Neural cell (in vitro differentiated cells): ENCODE measurements around the gene HDAC7. TPM values are rescaled to one million over a fixed set of nuclear protein-coding genes. Genes with fewer than 3 reads are reported as not detected.

Experiments used
- H2AFZ ChIP-seq: fragments of 200-600, 300-800 bp; sonication (generic), shearing (Covaris generic); 2 replicates; pipeline ENCODE4 v1.6.0; 2014; ENCODE audit warnings: low read depth, mild to moderate bottlenecking, antibody characterized with exemption, low read length, moderate library complexity
- H3F3A ChIP-seq: fragments of 200-600 bp; shearing (Covaris generic); 2 replicates; pipeline ENCODE4 v1.6.1; 2016; ENCODE audit warnings: mild to moderate bottlenecking, moderate library complexity, mixed read lengths, antibody characterized with exemption, low read length; ENCODE audit not compliant: insufficient read depth, poor library complexity, severe bottlenecking
- H3K27ac ChIP-seq: fragments of 200-600, 300-800 bp; sonication (generic), shearing (Covaris generic); 2 replicates; pipeline ENCODE4 v1.5.1; 2014; ENCODE audit warnings: mild to moderate bottlenecking, low read length, moderate library complexity
- H3K27me3 ChIP-seq: fragments of 300-800, 200-600 bp; sonication (generic), shearing (Covaris generic); 2 replicates; pipeline ENCODE4 v1.6.0; 2014; ENCODE audit warnings: mild to moderate bottlenecking, low read depth, low read length, moderate library complexity; ENCODE audit not compliant: insufficient read depth
- H3K36me3 ChIP-seq: fragments of 300-800, 200-600 bp; sonication (generic), shearing (Covaris generic); 2 replicates; pipeline ENCODE4 v1.5.1; 2014; ENCODE audit warnings: mild to moderate bottlenecking, antibody characterized with exemption, low read length, moderate library complexity; ENCODE audit not compliant: insufficient read depth
- H3K4me2 ChIP-seq: fragments of 300-800, 200-600 bp; sonication (generic), shearing (Covaris generic); 2 replicates; pipeline ENCODE4 v1.6.0; 2014; ENCODE audit warnings: mild to moderate bottlenecking, low read length
- H3K4me3 ChIP-seq: fragments of 300-800, 200-600 bp; sonication (generic), shearing (Covaris generic); 2 replicates; pipeline ENCODE4 v1.5.1; 2014; ENCODE audit warnings: mild to moderate bottlenecking, low read length, moderate library complexity
- H3K79me2 ChIP-seq: fragments of 200-600 bp; shearing (Covaris generic); replicated peaks from 2 replicates; pipeline ENCODE4 v1.6.0; 2014; ENCODE audit warnings: mild to moderate bottlenecking, low read length, moderate library complexity; ENCODE audit not compliant: insufficient read depth
- H3K9ac ChIP-seq: fragments of 300-800, 200-600 bp; sonication (generic), shearing (Covaris generic); 2 replicates; pipeline ENCODE4 v1.6.1; 2016; ENCODE audit warnings: mild to moderate bottlenecking, low read length, mixed read lengths
- H3K9me2 ChIP-seq: fragments of 200-600 bp; shearing (Covaris generic); 2 replicates; pipeline ENCODE4 v1.6.1; 2016; ENCODE audit warnings: mild to moderate bottlenecking, low read length, mixed read lengths; ENCODE audit not compliant: insufficient read depth
- H3K9me3 ChIP-seq: fragments of 200-600, 300-800 bp; sonication (generic), shearing (Covaris generic); 2 replicates; pipeline ENCODE4 v1.6.1; 2016; ENCODE audit warnings: mild to moderate bottlenecking, mixed run types, low read length, moderate library complexity, mixed read lengths
- H4K20me1 ChIP-seq: fragments of 200-600 bp; shearing (Covaris generic); 2 replicates; pipeline ENCODE4 v1.6.1; 2016; ENCODE audit warnings: mild to moderate bottlenecking, mixed run types; ENCODE audit not compliant: insufficient read depth
- CTCF ChIP-seq: fragments of 450-650 bp; IDR thresholded peaks from 2 replicates; pipeline ENCODE4 v1.5.1; 2014; ENCODE audit warnings: antibody characterized with exemption, mild to moderate bottlenecking, moderate library complexity; ENCODE audit not compliant: poor library complexity, severe bottlenecking
- EP300 ChIP-seq: fragments of 450-650 bp; conservative IDR thresholded peaks from 2 replicates; pipeline ENCODE4 v1.6.1; 2014; ENCODE audit warnings: antibody characterized with exemption, mild to moderate bottlenecking, moderate library complexity; ENCODE audit not compliant: poor library complexity, severe bottlenecking
- EZH2 ChIP-seq: fragments of 200-600, 300-800 bp; shearing (Covaris generic), sonication (generic); IDR thresholded peaks from 2 replicates; pipeline ENCODE4 v1.6.1; 2014; ENCODE audit warnings: antibody characterized with exemption, low read length, borderline replicate concordance, mild to moderate bottlenecking; ENCODE audit not compliant: insufficient read depth, poor library complexity, severe bottlenecking
- MXI1 ChIP-seq: fragments of 450-650 bp; conservative IDR thresholded peaks from 2 replicates; pipeline ENCODE4 v1.6.1; 2014; ENCODE audit warnings: antibody characterized with exemption, mild to moderate bottlenecking; ENCODE audit not compliant: poor library complexity, severe bottlenecking
- POLR2AphosphoS5 ChIP-seq: IDR thresholded peaks from 2 replicates; pipeline ENCODE4 v1.6.1; 2012
- RAD21 ChIP-seq: fragments of 450-650 bp; conservative IDR thresholded peaks from 2 replicates; pipeline ENCODE4 v1.6.1; 2014; ENCODE audit warnings: antibody characterized with exemption, mild to moderate bottlenecking, moderate library complexity
- REST ChIP-seq: IDR thresholded peaks from 2 replicates; pipeline ENCODE4 v1.6.1; 2012; ENCODE audit warnings: borderline replicate concordance
- SMC3 ChIP-seq: fragments of 450-650 bp; conservative IDR thresholded peaks from 2 replicates; pipeline ENCODE4 v1.6.1; 2014; ENCODE audit warnings: antibody characterized with exemption, mild to moderate bottlenecking, moderate library complexity; ENCODE audit not compliant: poor library complexity
- TAF1 ChIP-seq: IDR thresholded peaks from 2 replicates; pipeline ENCODE4 v1.6.1; 2012; ENCODE audit warnings: low read depth
- polyA plus RNA-seq: library from polyadenylated mRNA; depleted of rRNA; stranded (reverse); fragments of >200 nt; gene quantifications from 2 replicates; pipeline ENCODE4 v1.2.3, GENCODE V29; 2014

Gene HDAC7
- polyA plus RNA-seq, 1 donor from 2014 or later, result 30.2 TPM

- TF ChIP-seq EZH2, result no peak
- TF ChIP-seq POLR2AphosphoS5, result no peak
- TF ChIP-seq TAF1, result no peak
- no peak for TF ChIP-seq RAD21
- TF ChIP-seq MXI1, result no peak
- TF ChIP-seq SMC3, result no peak
- TF ChIP-seq EP300, result no peak
- no peak for TF ChIP-seq CTCF
- no peak for TF ChIP-seq REST
- no peaks in the 10 kb centered on the region for H3K36me3 ChIP-seq
- no peak overlapping the region for H3K4me2 ChIP-seq
- H3K9me2 ChIP-seq, result no peaks in the 10 kb centered on the region
- H3K27ac ChIP-seq, result no peak overlapping the region
- H3K79me2 ChIP-seq, result no peaks in the 10 kb centered on the region
- H4K20me1 ChIP-seq, result no peaks in the 10 kb centered on the region
- H3K4me3 ChIP-seq, result no peak overlapping the region
- H3K9me3 ChIP-seq, result no peaks in the 10 kb centered on the region
- no peaks in the 10 kb centered on the region for H3K27me3 ChIP-seq
- no peaks in the 10 kb centered on the region for H3F3A ChIP-seq
- H2AFZ ChIP-seq, result no peak overlapping the region
- no peak overlapping the region for H3K9ac ChIP-seq
These were observed 81.6 kb downstream of the HDAC7 start for GRCh38 chr12:47737936-47738594.

- no peak overlapping the region for H3K27ac ChIP-seq
- no peaks in the 10 kb centered on the region for H4K20me1 ChIP-seq
- H3K9me2 ChIP-seq, result no peaks in the 10 kb centered on the region
- no peaks in the 10 kb centered on the region for H3F3A ChIP-seq
- H3K36me3 ChIP-seq, result no peaks in the 10 kb centered on the region
- H3K4me2 ChIP-seq, result no peak overlapping the region
- H3K4me3 ChIP-seq, result no peak overlapping the region
- no peaks in the 10 kb centered on the region for H3K79me2 ChIP-seq
- H3K9me3 ChIP-seq, result no peaks in the 10 kb centered on the region
- H3K27me3 ChIP-seq, result no peaks in the 10 kb centered on the region
- H2AFZ ChIP-seq, result no peak overlapping the region
- H3K9ac ChIP-seq, result no peak overlapping the region
- no peak for TF ChIP-seq TAF1
- no peak for TF ChIP-seq REST
These were observed 82.6 kb downstream of the HDAC7 start for GRCh38 chr12:47736877-47737676.
